WTC11 (cell line): Measurements from ENCODE around the gene DCXR. TPM values are rescaled to one million over a fixed set of nuclear protein-coding genes. Genes with fewer than 3 reads are reported as not detected.

Source experiments
- ATAC-seq: fragments of 200-7000 bp; cut with Tn5 transposase; 2 replicates; pipeline ENCODE4 v1.10.0; 2021; ENCODE audit warnings: mild to moderate bottlenecking, moderate library complexity
- CTCF ChIA-PET: fragments of 300-600 bp; sonication (Branson Sonifier 250); formaldehyde crosslinking; loops from one replicate; lab custom pipeline; 2021; ENCODE audit warnings: antibody characterized with exemption; lab: Charles Lee
- POLR2A ChIA-PET: fragments of 350-600 bp; sonication (Branson Sonifier 250); formaldehyde crosslinking; loops from one replicate; lab custom pipeline; 2021; ENCODE audit warnings: antibody characterized with exemption; lab: Charles Lee
- DNase-seq: peaks from one replicate; pipeline ENCODE4 v3.0.0; 2021; ENCODE audit warnings: low spot score
- H3K27ac Mint-ChIP-seq: 2 replicates; pipeline ENCODE4 v1.8.0; 2021; ENCODE audit warnings: mixed read lengths
- H3K27me3 Mint-ChIP-seq: 2 replicates; pipeline ENCODE4 v1.8.0; 2021; ENCODE audit warnings: low read depth, mild to moderate bottlenecking, moderate library complexity, mixed read lengths
- H3K36me3 Mint-ChIP-seq: 2 replicates; pipeline ENCODE4 v1.8.0; 2021; ENCODE audit warnings: mixed read lengths
- H3K4me1 Mint-ChIP-seq: 2 replicates; pipeline ENCODE4 v1.8.0; 2022; ENCODE audit warnings: mixed read lengths
- H3K4me3 Mint-ChIP-seq: 2 replicates; pipeline ENCODE4 v1.8.0; 2021; ENCODE audit warnings: mild to moderate bottlenecking, moderate library complexity, mixed read lengths
- H3K9me3 Mint-ChIP-seq: 2 replicates; pipeline ENCODE4 v1.8.0; 2021; ENCODE audit warnings: mixed read lengths
- AFF4 ChIP-seq: sonication (generic); formaldehyde crosslinking; IDR thresholded peaks from 2 replicates; pipeline ENCODE4 v1.8.1; 2023; ENCODE audit warnings: mild to moderate bottlenecking, missing genetic modification reagents, borderline replicate concordance
- AR ChIP-seq: fragments of 250-450 bp; sonication (Bioruptor Pico); IDR thresholded peaks from 2 replicates; pipeline ENCODE4 v1.9.0; 2021; ENCODE audit warnings: mild to moderate bottlenecking
- ATF2 ChIP-seq: sonication (generic); formaldehyde crosslinking; IDR thresholded peaks from 2 replicates; pipeline ENCODE4 v1.8.1; 2022; ENCODE audit warnings: low read depth, missing genetic modification reagents, borderline replicate concordance
- CREB1 ChIP-seq: sonication (generic); formaldehyde crosslinking; IDR thresholded peaks from 2 replicates; pipeline ENCODE4 v1.8.0; 2023; ENCODE audit warnings: mild to moderate bottlenecking, missing genetic modification reagents
- CREM ChIP-seq: sonication (generic); formaldehyde crosslinking; IDR thresholded peaks from 2 replicates; pipeline ENCODE4 v1.8.1; 2022; ENCODE audit warnings: mild to moderate bottlenecking, missing genetic modification reagents, moderate library complexity
- E2F1 ChIP-seq: sonication (generic); formaldehyde crosslinking; IDR thresholded peaks from 2 replicates; pipeline ENCODE4 v1.8.0; 2022; ENCODE audit warnings: mild to moderate bottlenecking, missing genetic modification reagents
- ESRRA ChIP-seq: sonication (generic); formaldehyde crosslinking; IDR thresholded peaks from 2 replicates; pipeline ENCODE4 v1.8.1; 2022; ENCODE audit warnings: mild to moderate bottlenecking, missing genetic modification reagents, borderline replicate concordance
- JUN ChIP-seq: sonication (generic); formaldehyde crosslinking; IDR thresholded peaks from 2 replicates; pipeline ENCODE4 v1.8.0; 2023; ENCODE audit warnings: mild to moderate bottlenecking, missing genetic modification reagents
- NFE2L1 ChIP-seq: sonication (generic); formaldehyde crosslinking; IDR thresholded peaks from 2 replicates; pipeline ENCODE4 v1.8.1; 2023; ENCODE audit warnings: missing genetic modification reagents
- NR1H2 ChIP-seq: sonication (generic); formaldehyde crosslinking; IDR thresholded peaks from 2 replicates; pipeline ENCODE4 v1.9.0; 2021; ENCODE audit warnings: mild to moderate bottlenecking, moderate library complexity, missing genetic modification reagents
- TEAD1 ChIP-seq: sonication (generic); formaldehyde crosslinking; IDR thresholded peaks from 2 replicates; pipeline ENCODE4 v1.8.0; 2022; ENCODE audit warnings: mild to moderate bottlenecking, missing genetic modification reagents
- ZNF532 ChIP-seq: fragments of 250-450 bp; sonication (Bioruptor Pico); IDR thresholded peaks from 2 replicates; pipeline ENCODE4 v1.9.0; 2021; ENCODE audit warnings: mild to moderate bottlenecking, borderline replicate concordance
- total RNA-seq: library from RNA; stranded (reverse); gene quantifications from 3 replicates; pipeline ENCODE4 v1.2.3, GENCODE V29; 2021

The DCXR gene
- total RNA-seq, 1 experiment from 2014 or later, result 130 TPM

GRCh38 chr17:82073446-82073845, 35.9 kb upstream of the DCXR start (continued):
- TF ChIP-seq CREB1 (CRISPR knock-in tag), result no peak

- H3K27me3 Mint-ChIP-seq, result peaks cover 17% of the 10 kb centered on the region
- H3K4me1 Mint-ChIP-seq, result no peaks in the 10 kb centered on the region
- H3K27ac Mint-ChIP-seq, result no peak overlapping the region
- DNase-seq, result no peak
- H3K4me3 Mint-ChIP-seq, result no peak overlapping the region
- POLR2A ChIA-PET, result no interaction called here
- no peak for ATAC-seq
- no peaks in the 10 kb centered on the region for H3K9me3 Mint-ChIP-seq
- no peaks in the 10 kb centered on the region for H3K36me3 Mint-ChIP-seq
- CTCF ChIA-PET, result interaction anchor here (0.8 to 1.7 kb wide), 2 partner anchors 42 to 81 kb away, joined by 4 to 8 read pairs; no protein-coding TSS in a partner anchor
- TF ChIP-seq AR (CRISPR knock-in tag), result no peak
- no peak for TF ChIP-seq ZNF532 (CRISPR knock-in tag)
- TF ChIP-seq AFF4, result no peak
- TF ChIP-seq CREM (CRISPR knock-in tag), result no peak
- no peak for TF ChIP-seq ESRRA
- no peak for TF ChIP-seq NFE2L1 (CRISPR knock-in tag)
- TF ChIP-seq JUN (CRISPR knock-in tag), result no peak
- no peak for TF ChIP-seq ATF2 (CRISPR knock-in tag)
- TF ChIP-seq TEAD1 (CRISPR knock-in tag), result no peak
- no peak for TF ChIP-seq E2F1 (CRISPR knock-in tag)
- no peak for TF ChIP-seq NR1H2 (CRISPR knock-in tag)
Observed at GRCh38 chr17:82072827-82073226, 35.3 kb upstream of the DCXR start.
